HepG2 (cell line): ENCODE measurements around the gene KISS1R. TPM values are rescaled to one million over a fixed set of nuclear protein-coding genes. Genes with fewer than 3 reads are reported as not detected.
A peak's percentile ranks its signal among the peaks of the same experiment; 100 is the strongest.

Source experiments
- ATAC-seq: fragments of 200-7000 bp; cut with Tn5 transposase; 3 replicates; pipeline ENCODE4 v1.9.1; 2020; ENCODE audit warnings: mild to moderate bottlenecking, moderate library complexity
- BruUV-seq: library from RNA; stranded (reverse); fragments of 400-500 nt; replicated peaks from 2 replicates; lab custom pipeline; 2021; lab: Mats Ljungman, UMichigan
- CTCF ChIA-PET: fragments of 300-600 bp; formaldehyde crosslinking; extraction: SDS; loops from one replicate; lab custom pipeline; 2021; ENCODE audit warnings: low total read pairs, inconsistent platforms, low intra/inter-chr PET ratio; lab: Yijun Ruan, JAX
- POLR2A ChIA-PET: fragments of 350-600 bp; sonication (Branson Sonifier 250); formaldehyde crosslinking; loops from one replicate; lab custom pipeline; 2020; ENCODE audit warnings: antibody characterized with exemption, inconsistent platforms; lab: Yijun Ruan, JAX
- DNase-seq: peaks from one replicate; pipeline ENCODE4 v3.0.0-alpha.2; 2015; ENCODE audit warnings: low spot score
- FAIRE-seq: peaks from 3 replicates; lab custom pipeline; 2011; peaks lifted over from hg19 to GRCh38; lab: Jason Lieb, UNC
- H2AFZ ChIP-seq: one replicate; pipeline ENCODE4 v1.6.1; 2011; ENCODE audit warnings: low read length, inconsistent platforms
- H3K27ac ChIP-seq: fragments of 300-600 bp; 3 replicates; pipeline ENCODE4 v1.8.0; 2011; ENCODE audit warnings: mixed run types, mild to moderate bottlenecking, mixed read lengths, low read length, inconsistent platforms; ENCODE audit not compliant: insufficient read depth; ENCODE audit errors: extremely low read length
- H3K27me3 ChIP-seq, 2 experiments: fragments of 200-600 bp in 1 of 2; 2 replicates in 1 of 2; 3 replicates in 1 of 2; pipeline versions ENCODE4 v1.6.0 to v1.8.0; 2011; ENCODE audit warnings: low read length in 2 of 2, mild to moderate bottlenecking in 2 of 2, moderate library complexity in 2 of 2, inconsistent platforms in 1 of 2; ENCODE audit not compliant: insufficient read depth in 2 of 2, control insufficient read depth in 1 of 2
- H3K36me3 ChIP-seq, 2 experiments: fragments of 200-600 bp in 1 of 2; replicated peaks in 1 of 2; 2 replicates in 1 of 2; 3 replicates in 1 of 2; pipeline versions ENCODE4 v1.5.1 to v1.8.0; 2011; ENCODE audit warnings: low read length in 2 of 2, inconsistent platforms in 1 of 2; ENCODE audit not compliant: insufficient read depth in 2 of 2, control insufficient read depth in 1 of 2
- H3K4me1 ChIP-seq: 2 replicates; pipeline ENCODE4 v1.5.1; 2012; ENCODE audit warnings: low read length, inconsistent platforms; ENCODE audit not compliant: insufficient read depth
- H3K4me2 ChIP-seq: 2 replicates; pipeline ENCODE4 v1.6.0; 2011; ENCODE audit warnings: low read depth, low read length, inconsistent platforms
- H3K4me3 ChIP-seq, 3 experiments: fragments of 200-600 bp in 1 of 3; sonication (generic), shearing (Covaris generic) in 1 of 3; replicated peaks in 1 of 3; 2 replicates each; pipeline ENCODE4 v1.5.1; 2011 to 2016; ENCODE audit warnings: low read length in 3 of 3, inconsistent platforms in 2 of 3, low read depth in 2 of 3, mild to moderate bottlenecking in 2 of 3, control low read depth in 1 of 3, mixed read lengths in 1 of 3; ENCODE audit not compliant: insufficient read depth in 1 of 3
- H3K79me2 ChIP-seq: one replicate; pipeline ENCODE4 v1.6.1; 2011; ENCODE audit warnings: low read length, inconsistent platforms; ENCODE audit not compliant: insufficient read depth
- H3K9ac ChIP-seq: 2 replicates; pipeline ENCODE4 v1.6.0; 2011; ENCODE audit warnings: mild to moderate bottlenecking, low read depth, low read length, inconsistent platforms; ENCODE audit not compliant: insufficient read depth
- H3K9me3 ChIP-seq: 2 replicates; pipeline ENCODE4 v1.5.1; 2012; ENCODE audit warnings: mild to moderate bottlenecking, low read length
- H4K20me1 ChIP-seq: 2 replicates; pipeline ENCODE4 v1.6.0; 2011; ENCODE audit warnings: inconsistent platforms, mild to moderate bottlenecking, low read length, moderate library complexity; ENCODE audit not compliant: insufficient read depth
- BRD4 ChIP-seq: sonication (generic); formaldehyde crosslinking; IDR thresholded peaks from 2 replicates; pipeline ENCODE4 v1.4.0; 2020; ENCODE audit warnings: missing genetic modification reagents
- HNF1B ChIP-seq: sonication (generic); formaldehyde crosslinking; IDR thresholded peaks from 2 replicates; pipeline ENCODE4 v1.5.1; 2020; ENCODE audit warnings: mild to moderate bottlenecking, moderate library complexity, missing genetic modification reagents
- ZMAT3 ChIP-seq: sonication (generic); formaldehyde crosslinking; conservative IDR thresholded peaks from 2 replicates; pipeline ENCODE4 v1.7.0; 2021; ENCODE audit warnings: missing genetic modification reagents
- ZNF740 ChIP-seq: sonication (generic); formaldehyde crosslinking; IDR thresholded peaks from 2 replicates; pipeline ENCODE4 v1.4.0; 2020; ENCODE audit warnings: missing genetic modification reagents
- ZNF850 ChIP-seq: sonication (generic); formaldehyde crosslinking; conservative IDR thresholded peaks from 2 replicates; pipeline ENCODE4 v1.9.0; 2021; ENCODE audit warnings: mild to moderate bottlenecking, missing genetic modification reagents
- WGBS: methylation state at CpG from one replicate; pipeline ENCODE4 v1.1.6; 2017; ENCODE audit warnings: low lambda C conversion rate; 5-methylcytosine and 5-hydroxymethylcytosine counted together
- in situ Hi-C: cut with HindIII; loops from 2 replicates; pipeline ENCODE4 v1.10.0; 2017; ENCODE audit warnings: low pct_unique_long_range_greater_than_20kb; ENCODE audit not compliant: extremely low pct_ligation_motif_present
- intact Hi-C: fragments of 100-400 bp; cut with micrococcal nuclease; formaldehyde crosslinking; loops from one replicate; pipeline ENCODE4 v1.10.0; 2022; ENCODE audit not compliant: unreplicated experiment
- polyA plus RNA-seq, 8 experiments: library from polyadenylated mRNA; depleted of rRNA in 3 of 8; stranded (reverse) in 7 of 8; unstranded in 1 of 8; fragments of >200 nt; fragmentation: Illumina TruSeq in 4 of 8; extraction: Trizol in 4 of 8; gene quantifications; 2 replicates each; pipeline versions ENCODE4 v1.2.1 to v1.2.3, GENCODE V29; 2011 to 2016; ENCODE audit warnings: low read depth in 4 of 8, missing spikeins in 1 of 8, mixed read lengths in 1 of 8; ENCODE audit not compliant: insufficient read depth in 1 of 8
- total RNA-seq, 5 experiments: library from RNA; depleted of rRNA; stranded (reverse); fragments of >200 nt; fragmentation: Illumina TruSeq; extraction: Trizol; gene quantifications; 2 replicates each; pipeline ENCODE4 v1.2.3, GENCODE V29; 2016; ENCODE audit warnings: low read depth in 1 of 5

The KISS1R gene
- total and polyA plus RNA-seq, 2 of the 13 experiments (the other 11 are each of a cell fraction or from before 2014, with no cell fraction given): 1.1 to 10.2 TPM

- H3K4me2 ChIP-seq: no peak overlapping the region
- H3K27me3 ChIP-seq: no peaks in the 10 kb centered on the region
- CTCF ChIA-PET: no interaction called here
- intact Hi-C loops (no loop called here), in situ Hi-C loops (no loop called here)
- H3K9me3 ChIP-seq: no peaks in the 10 kb centered on the region
- no TSS peak for BruUV-seq
- no peak overlapping the region for H3K4me3 ChIP-seq
- 98% methylated on average over 28 of the region's 30 CpGs for WGBS
- peaks cover 9% of the 10 kb centered on the region for H3K4me1 ChIP-seq
- TF ChIP-seq HNF1B (CRISPR knock-in tag): no peak
- TF ChIP-seq BRD4: no peak
- 0 out of 2 replicates have a peak, but pooled peaks have one; percentile 38 for TF ChIP-seq ZNF740 (CRISPR knock-in tag)
- no peak for TF ChIP-seq ZNF850 (CRISPR knock-in tag)
- TF ChIP-seq ZMAT3 (CRISPR knock-in tag): no peak
- DNase-seq (no peak), ATAC-seq (no peak), FAIRE-seq (no peak)
- peaks cover 16 to 33% of the 10 kb centered on the region in 2 experiments; a peak in 4 of 5 replicates for H3K36me3 ChIP-seq
- POLR2A ChIA-PET: no interaction called here
- H3K9ac ChIP-seq: no peak overlapping the region
- H2AFZ ChIP-seq: no peak overlapping the region
- H4K20me1 ChIP-seq: no peaks in the 10 kb centered on the region; the same call in 1 of the 2 replicates
- peaks cover 10% of the 10 kb centered on the region for H3K79me2 ChIP-seq
- H3K27ac ChIP-seq: no peak overlapping the region
Measured at GRCh38 chr19:888581-889385, 28.4 kb upstream of the KISS1R start.
